ENCODE data around the gene GIGYF1. TPM values are rescaled to one million over a fixed set of nuclear protein-coding genes. Genes with fewer than 3 reads are reported as not detected.
"Not testable (repeated sequence)": the region's sequence is repeated elsewhere in the genome, so short reads cannot be mapped to it uniquely, and the experiment has no call there.

GIGYF1 gene
- total RNA-seq, 2 donors from 2014 or later = 23.1 to 25.8 TPM

DNA sequence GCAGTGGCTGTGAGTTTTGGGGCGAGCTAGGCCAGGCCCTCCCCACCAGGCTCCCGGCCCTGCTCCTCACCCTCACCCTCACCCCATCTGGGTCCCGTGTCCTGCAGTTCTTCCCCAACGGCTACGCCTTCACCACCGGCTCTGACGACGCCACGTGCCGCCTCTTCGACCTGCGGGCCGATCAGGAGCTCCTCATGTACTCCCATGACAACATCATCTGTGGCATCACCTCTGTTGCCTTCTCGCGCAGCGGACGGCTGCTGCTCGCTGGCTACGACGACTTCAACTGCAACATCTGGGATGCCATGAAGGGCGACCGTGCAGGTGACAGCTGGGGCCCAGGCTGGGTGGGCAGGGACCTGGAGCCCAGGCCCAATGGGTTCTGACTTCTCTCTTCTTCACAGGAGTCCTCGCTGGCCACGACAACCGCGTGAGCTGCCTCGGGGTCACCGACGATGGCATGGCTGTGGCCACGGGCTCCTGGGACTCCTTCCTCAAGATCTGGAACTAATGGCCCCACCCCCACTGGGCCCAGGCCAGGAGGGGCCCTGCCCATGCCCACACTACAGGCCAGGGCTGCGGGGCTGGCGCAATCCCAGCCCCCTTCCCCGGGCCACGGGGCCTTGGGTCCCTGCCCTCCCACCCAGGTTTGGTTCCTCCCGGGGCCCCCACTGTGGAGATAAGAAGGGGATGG lies 15.6 kb downstream of the GIGYF1 start:
- intact Hi-C loops (cut with DNase I) = no loop called here
- no peak for DNase-seq (ENCODE audit: low spot score)

DNA sequence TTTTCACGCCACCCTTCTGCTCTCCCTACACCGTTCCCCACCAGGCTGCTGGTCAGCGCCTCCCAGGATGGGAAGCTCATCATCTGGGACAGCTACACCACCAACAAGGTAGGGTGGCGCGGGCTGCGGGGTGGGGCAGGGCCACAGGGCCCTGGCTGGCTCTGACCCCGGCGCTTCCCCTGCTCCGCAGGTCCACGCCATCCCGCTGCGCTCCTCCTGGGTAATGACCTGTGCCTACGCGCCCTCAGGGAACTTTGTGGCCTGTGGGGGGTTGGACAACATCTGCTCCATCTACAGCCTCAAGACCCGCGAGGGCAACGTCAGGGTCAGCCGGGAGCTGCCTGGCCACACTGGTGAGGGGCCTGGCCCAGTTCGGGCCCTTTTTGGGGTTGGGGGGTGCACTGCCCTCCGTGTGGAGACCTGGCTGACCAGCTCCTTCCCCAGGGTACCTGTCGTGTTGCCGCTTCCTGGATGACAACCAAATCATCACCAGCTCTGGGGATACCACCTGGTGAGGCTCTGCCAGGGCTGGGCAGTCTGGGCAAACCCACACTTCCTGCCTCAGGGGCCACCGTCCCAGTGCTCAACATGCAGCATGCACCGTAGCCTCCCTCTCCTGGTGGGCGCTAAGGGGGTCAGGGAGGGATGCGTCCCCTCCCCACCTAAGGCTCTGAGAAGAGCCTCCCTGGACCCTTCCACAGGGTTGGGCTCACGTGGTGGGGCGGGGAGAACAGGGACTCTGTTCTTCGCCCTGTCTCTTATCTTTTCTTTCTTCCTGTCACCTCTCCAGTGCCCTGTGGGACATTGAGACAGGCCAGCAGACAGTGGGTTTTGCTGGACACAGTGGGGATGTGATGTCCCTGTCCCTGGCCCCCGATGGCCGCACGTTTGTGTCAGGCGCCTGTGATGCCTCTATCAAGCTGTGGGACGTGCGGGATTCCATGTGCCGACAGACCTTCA lies 16.5 kb downstream of the GIGYF1 start:
- no peak for DNase-seq (ENCODE audit: low spot score)
- intact Hi-C loops (cut with DNase I) = no loop called here

DNA sequence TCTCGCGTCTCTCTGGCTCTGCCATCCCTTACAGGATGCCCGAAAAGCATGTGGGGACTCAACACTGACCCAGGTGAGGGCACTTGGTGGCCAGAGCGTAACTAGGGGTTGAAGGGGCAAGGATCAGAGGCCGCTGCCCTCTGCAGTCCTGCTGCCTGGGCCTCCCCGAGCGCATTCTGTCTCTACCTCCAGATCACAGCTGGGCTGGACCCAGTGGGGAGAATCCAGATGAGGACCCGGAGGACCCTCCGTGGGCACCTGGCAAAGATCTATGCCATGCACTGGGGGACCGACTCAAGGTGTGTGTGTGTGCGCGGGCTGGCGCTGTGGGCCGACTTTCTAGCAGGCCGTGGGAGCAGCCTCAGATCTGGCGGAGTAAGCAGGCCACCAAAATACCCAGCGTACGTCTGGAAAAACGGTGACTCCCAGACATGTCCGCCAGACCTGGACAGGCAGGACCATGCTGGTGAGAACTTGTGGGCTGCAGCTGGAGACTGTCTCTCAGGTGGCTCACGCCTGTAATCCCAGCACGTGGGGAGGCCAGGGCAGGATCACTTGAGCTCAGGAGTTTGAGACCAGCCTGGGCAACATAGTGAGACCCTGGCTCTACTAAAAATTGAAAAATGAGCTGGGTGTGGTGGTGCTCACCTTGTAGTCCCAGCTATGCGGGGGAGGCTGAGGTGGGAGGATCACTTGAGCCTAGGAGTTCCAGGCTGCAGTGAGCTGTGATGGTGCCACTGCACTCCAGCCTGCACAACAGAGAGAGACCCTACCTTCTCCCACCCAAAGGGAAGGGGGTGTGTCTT lies 17.3 kb downstream of the GIGYF1 start:
- intact Hi-C loops (cut with DNase I) = no loop called here
- DNase-seq (ENCODE audit: low spot score) = no peak

DNA sequence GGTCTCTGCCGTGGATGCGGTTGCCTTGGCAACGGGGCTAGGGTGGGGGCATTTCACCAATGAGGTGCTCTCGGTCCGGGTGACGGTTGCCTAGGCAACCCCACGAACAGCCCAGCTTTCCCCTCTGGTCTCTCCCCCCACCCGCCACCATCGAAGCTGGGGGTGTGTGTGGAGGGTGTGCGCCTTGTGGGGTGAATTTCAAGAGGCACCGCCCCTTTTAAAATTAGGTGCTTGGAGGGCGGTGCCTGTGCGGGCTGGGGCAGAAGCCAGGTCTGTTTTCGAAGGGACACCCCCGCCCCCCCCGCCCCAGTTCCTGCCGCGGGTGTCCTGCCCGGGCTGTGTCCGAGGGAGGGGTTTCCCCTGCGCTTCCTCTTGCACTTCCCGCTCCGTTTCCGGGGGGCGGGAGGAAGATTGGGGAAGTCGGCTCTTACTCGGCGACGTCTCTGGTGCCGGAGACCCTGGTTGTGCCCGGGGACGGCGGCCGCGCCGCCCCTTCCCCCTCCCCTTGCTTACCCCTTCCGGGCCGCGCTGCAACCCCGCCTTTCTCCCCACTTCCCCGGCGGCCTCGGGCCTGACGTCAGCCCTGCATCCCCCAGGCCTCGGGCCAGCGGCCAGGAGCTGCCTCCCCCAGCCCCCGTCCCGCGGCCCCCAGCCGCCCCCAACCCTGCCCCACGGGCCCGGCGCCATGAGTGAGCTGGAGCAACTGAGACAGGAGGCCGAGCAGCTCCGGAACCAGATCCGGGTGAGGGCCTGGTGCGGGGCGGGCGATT lies 18.3 kb downstream of the GIGYF1 start:
- intact Hi-C loops (cut with DNase I) = no loop called here
- peak; percentile 95 for DNase-seq (ENCODE audit: low spot score)

DNA sequence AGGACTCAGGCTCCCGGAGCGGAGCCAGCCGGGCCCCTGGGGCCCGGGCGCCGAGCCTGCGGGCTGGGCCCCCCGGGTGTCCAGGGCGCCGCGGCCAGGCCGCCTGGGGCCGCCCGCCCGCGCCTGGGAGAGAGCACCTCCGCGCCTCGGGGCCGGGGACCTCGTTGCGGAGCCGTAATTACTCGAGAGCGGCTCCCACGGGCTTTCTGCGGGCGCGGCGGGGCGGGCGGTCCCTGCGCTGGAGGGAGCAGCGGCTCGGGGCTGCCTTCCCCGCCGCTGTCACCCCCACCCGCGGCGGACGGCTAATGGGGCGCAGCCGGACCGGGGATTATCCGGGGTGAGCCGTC lies 19.0 kb downstream of the GIGYF1 start:
- intact Hi-C loops (cut with DNase I) = no loop called here
- no peak for DNase-seq (ENCODE audit: low spot score)

DNA sequence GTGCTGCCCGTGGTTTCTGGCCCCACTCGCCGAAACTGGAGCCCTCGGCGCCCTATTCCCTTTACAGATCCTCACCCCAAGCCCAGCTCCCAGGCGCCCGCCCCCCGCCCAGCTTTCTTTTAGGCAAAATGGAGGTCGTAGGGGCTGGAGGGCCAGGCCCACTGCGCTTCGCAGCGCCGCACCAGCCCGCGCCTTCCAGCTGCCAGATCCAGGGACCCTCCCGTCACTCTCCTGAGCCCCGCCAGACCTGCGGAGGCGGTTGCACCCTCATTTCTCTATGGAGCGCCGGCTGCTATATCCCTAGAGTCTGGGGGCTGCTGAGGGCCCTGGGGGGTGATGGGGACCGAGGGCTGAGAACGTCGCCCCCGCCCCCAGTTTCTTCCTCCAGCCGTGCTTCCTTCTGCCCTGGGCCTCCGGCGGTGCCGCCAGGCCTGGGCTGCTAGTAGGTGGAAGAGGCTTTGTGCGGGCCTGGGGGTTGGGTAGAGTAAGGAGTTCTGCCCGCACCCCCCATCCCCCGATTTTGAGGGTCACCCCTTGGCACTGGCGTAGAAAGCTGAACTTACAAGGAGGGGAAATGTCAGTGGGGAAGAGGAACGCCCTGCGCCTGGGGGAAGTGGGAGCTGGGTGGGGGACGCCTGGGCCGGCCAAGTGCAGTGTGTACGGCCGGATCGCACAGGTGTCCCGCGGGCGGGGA lies 19.5 kb downstream of the GIGYF1 start:
- no peak for DNase-seq (ENCODE audit: low spot score)
- intact Hi-C loops (cut with DNase I) = no loop called here

DNA sequence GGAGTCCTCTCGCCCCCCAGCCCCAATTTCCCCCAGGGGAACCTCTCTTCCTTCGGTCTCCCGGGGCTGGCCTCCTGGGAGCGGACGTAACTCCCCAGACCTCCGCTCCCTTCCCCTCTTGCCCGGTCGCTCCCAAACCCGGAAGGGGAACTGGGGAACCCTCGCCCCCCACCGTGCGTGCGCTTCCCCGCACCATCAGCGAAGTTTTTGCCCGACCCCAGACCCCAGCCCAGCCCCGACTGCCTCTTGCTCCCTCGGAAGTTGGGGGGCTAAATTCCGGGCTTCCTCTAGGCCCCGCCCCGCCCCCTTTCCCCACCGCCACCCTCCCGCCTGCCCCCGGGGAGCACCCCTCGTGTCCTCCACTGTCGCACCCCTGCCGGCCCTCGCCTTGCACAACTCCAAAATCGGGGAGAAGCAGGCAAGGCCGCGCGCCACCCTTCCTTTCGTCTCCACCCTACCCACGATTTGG lies 20.1 kb downstream of the GIGYF1 start:
- intact Hi-C loops (cut with DNase I) = no loop called here
- peak; percentile 90 for DNase-seq (ENCODE audit: low spot score)

DNA sequence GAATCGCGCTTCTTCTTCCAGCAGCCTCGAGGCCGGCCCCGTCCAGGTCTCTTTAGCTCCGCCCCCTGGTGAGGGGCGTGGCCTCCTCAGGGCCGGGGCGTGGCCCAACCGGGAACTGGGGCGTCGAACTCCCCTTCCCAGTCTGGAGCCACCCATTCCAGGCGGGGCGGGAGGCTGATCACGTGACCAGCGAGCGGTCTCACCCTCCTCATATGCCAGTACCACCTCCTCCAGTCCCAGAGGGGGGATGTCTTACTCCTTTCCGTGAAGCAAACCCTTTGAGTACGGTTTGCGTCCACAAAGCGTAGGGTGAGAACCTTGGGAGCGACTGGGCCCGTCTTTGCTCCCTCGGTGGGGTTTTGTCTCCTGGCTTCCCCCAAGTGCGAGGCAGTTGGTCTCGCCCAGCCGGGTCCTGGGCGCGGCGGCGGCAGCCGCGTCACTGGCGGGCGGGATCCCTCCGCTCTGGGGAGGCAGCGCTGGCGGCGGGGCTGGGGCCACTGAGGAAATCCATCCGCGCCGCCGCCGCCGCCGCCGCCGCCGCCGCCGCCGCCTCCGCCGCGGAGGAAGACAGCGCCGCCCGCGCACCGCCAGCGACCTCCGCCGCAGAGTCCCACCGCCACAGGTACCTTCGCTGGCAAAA lies 20.6 kb downstream of the GIGYF1 start, which contains the start of gene GNB2:
TSS of gene GNB2 (plus strand) at position 439 of the 640 bp plus-strand sequence. CDS start 2,526 bp downstream, outside the sequence.
- intact Hi-C loops (cut with DNase I) = no loop called here
- DNase-seq (ENCODE audit: low spot score) = peak; percentile 100

DNA sequence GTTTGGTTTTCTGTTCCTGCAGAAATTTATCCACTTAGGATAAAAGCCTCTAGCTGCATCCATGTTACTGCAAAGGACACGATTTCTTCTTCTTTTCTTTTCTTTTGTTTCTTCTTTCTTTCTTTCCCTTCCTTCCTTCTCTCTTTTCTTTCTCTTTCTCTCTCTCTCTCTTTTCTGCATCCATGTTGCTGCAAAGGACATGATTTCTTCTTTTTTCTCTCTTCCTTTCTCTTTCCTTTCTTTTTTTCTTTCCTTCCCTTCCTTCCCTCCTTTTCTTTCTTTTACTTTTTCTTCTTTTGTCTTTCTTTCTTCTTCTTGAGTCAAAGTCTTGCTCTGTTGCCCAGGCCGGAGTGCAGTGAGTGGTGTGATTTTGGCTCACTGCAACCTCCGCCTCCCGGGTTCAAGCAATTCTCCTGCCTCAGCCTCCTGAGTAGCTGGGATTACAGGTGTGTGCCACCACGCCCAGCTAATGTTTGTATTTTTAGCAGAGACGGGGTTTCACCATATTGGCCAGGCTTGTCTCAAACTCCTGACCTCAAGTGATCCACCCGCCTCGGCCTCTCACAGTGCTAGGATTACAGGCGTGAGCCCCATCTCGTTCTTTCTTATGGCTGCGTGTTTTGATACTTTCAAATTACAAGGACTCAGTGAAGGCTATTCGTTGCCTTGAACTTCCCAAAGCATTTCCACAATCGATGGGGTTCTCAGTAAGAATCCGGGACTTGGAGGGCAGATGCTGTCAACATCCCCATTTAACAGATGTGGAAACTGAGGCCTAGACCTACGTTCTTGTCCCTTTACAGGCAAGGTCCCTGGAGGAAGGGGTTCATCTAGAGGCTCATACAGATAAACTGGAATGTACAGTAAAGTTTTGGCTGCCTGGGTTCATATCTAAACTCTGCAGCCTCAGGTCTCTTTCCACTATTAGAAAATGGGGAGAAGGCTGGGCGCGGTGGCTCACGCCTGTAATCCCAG lies 22.4 kb downstream of the GIGYF1 start:
- no peak for DNase-seq (ENCODE audit: low spot score)

DNA sequence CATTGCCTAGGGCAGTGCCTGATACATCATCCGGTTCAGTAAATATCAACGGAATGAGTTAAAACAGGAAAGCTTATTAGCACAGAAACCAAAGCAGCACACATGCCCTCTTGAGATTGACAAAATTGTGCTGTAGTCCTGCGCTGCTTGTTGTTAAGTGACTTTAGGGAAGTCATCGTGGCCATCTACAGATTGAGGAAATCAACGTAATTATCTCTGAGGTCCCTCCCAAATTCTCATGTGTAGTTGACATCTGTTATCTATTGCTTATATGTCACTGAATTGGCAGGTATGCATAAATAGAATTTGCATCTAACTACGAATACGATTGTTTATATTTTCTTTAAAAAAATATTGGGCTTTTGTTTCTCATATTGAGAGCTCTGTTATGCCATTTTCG lies 24.0 kb downstream of the GIGYF1 start:
- intact Hi-C loops (cut with DNase I) = no loop called here
- DNase-seq (ENCODE audit: low spot score) = no peak

More for the DNA sequence above, 22.4 kb downstream of the GIGYF1 start:
- intact Hi-C loops (cut with DNase I) = no loop called here

DNA sequence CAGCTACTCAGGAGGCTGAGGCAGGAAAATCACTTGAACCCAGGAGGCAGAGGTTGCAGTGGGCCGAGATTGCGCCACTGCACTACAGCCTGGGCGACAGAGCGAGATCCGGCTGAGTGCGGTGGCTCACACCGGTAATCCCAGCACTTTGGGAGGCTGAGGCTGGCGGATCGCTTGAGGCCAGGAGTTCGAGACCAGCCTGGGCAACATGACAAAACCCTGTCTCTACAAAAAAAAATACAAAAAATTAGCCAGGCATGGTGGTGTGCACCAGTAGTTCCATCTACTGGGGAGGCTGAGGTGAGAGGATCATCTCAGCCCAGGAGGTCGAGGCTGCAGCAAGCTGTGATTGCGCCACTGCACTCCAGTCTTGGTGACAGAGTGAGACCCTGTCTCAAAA lies 24.9 kb downstream of the GIGYF1 start:
- intact Hi-C loops (cut with DNase I) = not testable (repeated sequence)

DNA sequence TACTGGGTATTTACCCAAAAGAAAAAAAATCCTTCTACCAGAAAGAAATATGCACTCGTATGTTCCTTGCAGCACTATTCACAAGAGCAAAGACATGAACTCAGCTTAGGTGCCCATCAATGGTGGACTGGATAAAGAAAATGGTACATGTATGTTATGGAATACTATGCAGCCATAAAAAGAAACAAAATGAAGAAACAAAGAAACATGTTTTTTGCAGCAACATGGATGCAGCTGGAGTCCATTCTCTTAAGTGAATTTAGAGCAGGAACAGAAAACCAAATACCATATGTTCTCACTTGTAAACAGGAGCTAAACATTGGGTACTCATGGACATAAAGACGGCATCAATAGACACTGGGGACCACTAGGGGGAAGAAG lies 26.0 kb downstream of the GIGYF1 start:
- intact Hi-C loops (cut with DNase I) = no loop called here
- DNase-seq (ENCODE audit: low spot score) = no peak

More for the DNA sequence above, 24.9 kb downstream of the GIGYF1 start:
- DNase-seq (ENCODE audit: low spot score) = not testable (repeated sequence)

DNA sequence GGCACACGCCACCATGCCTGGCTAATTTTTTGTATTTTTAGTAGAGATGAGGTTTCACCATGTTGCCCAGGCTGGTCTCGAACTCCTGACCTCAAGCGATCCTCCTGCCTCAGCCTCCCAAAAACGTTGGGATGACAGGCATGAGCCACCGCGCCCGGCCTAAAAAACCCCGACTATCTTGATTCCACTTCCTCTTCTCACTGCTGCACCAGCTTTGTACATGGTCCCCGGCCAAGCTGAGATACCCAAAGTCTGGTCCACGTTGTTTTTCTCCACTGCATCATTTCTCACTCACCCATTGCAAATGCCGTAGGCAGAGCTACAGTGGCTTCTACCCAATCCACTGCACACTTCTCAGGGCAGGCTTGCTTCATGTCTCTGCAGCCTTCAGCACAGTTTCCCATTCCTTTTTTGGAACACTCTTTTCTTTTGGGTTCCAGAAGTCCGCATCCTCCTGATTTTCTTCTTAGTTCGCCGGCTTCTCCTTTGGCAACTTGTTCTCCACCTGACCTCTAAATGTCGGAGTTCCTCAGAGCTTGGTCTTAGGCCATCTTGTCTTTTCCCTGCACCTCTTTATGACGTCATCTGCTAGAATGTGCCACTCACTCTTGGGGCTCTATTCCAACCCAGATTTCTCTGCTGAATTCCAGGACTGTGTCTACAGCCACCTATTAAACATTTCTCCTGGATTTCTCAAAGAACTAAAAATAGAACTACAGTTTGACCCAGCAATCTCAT lies 26.6 kb downstream of the GIGYF1 start:
- no peak for DNase-seq (ENCODE audit: low spot score)
- intact Hi-C loops (cut with DNase I) = no loop called here

DNA sequence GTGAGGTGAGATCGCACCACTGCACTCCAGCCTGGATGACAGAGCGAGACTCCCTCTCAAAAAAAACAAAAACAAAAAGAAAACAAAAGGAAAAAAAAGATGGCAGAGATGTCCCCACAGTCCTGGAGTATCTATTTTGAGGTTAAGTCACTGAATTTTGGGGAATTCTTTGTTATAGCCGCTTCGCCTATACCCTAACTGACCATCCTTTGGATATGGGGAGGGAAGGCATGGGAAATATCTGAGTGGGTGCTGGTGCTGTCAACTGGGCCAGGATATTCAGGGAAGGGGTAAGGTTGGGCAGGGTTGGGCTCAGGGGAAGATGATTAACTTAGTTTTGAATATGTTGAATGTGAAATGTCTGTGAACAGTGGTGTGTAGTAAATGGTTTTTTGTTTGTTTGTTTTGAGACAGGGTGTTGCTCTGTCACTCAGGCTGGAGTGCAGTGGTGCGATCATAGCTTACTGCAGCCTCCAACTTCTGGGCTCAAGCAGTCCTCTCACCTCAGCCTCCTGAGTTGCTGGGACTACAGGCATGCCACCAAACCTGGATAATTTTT lies 28.8 kb downstream of the GIGYF1 start:
- intact Hi-C loops (cut with DNase I) = no loop called here
- no peak for DNase-seq (ENCODE audit: low spot score)

DNA sequence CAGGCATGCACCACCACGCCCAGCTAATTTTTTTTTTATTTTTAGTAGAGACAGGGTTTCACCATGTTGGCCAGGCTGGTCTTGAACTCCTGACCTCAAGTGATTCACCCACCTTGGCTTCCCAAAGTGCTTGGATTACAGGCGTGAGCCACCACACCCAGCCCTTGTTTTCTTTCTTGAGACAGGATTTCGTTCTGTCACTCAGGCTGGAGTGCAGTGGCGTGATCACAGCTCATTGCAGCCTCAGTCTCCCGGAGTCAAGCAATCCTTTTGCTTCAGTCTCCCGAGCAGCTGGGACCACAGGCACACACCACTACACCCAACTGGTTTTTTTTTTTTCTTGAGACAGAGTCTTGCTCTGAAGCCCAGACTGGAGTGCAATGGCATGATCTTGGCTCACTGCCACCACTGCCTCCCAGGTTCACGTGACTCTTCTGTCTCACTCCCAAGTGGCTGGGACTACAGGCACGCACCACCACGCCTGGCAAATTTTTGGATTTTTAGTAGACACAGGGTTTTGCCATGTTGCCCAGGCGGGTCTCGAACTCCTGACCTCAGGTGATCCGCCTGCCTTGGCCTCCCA lies 31.8 kb downstream of the GIGYF1 start:
- DNase-seq (ENCODE audit: low spot score); intact Hi-C loops (cut with DNase I): not testable (repeated sequence)
